GM21390 (cell line): ENCODE results near the gene LIMD2.

Experiments used
- ATAC-seq: cut with Tn5 transposase; IDR thresholded peaks from one replicate; pipeline ENCODE4 v1.9.1; 2021; ENCODE audit not compliant: unreplicated experiment

The LIMD2 gene

GRCh38 chr17:63701868-63702720 is 2.2 kb upstream of the LIMD2 start:
- no peak for ATAC-seq

- ATAC-seq, result no peak
Observed at GRCh38 chr17:63701456-63701820, 1.5 kb upstream of the LIMD2 start.

GRCh38 chr17:63700528-63701455 is 867 bp upstream of the LIMD2 start:
- ATAC-seq, result no peak

DNA sequence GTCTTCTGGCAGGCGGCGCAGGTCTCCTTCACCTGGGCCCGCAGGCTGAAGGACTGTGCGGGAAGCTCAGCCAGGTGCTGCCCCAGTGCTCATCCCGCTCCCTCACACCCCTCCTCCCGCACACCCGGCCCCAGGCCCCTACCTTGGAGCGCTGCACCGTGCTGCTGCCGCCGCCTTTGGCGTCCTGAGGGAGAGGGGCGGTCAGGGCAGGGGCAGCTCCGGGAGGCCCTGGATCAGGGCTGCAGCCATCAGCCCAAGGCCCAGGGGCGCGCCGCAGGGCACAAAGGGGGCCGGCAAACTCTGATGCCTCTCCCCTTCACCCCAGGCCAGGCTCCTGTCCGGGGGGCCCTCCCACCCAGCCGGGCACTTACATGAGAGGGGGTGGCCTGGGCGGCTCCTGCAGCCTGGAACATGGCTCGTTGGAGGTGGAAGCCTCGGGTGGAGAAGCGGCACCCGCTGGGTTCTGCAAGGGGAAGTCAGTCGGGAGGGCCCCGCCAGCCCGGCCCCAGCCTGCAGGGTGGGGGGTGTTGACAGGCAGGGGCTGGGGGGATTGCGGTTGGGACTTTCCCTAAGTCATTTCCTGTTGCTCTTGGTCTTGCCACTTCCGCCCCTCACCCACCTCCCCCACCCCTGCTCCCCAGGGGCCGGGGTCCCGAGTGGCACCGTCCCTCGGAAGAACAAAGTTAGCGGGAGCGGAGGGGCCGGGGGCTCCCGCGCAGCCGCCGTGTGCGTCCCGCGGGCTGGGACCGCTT is 863 bp downstream of the LIMD2 start:
- ATAC-seq, result peak; percentile 24

GRCh38 chr17:63698381-63698885 is 1.5 kb downstream of the LIMD2 start:
- ATAC-seq, result no peak

GRCh38 chr17:63697341-63698286 is 2.3 kb downstream of the LIMD2 start:
- ATAC-seq, result peak; percentile 31

DNA sequence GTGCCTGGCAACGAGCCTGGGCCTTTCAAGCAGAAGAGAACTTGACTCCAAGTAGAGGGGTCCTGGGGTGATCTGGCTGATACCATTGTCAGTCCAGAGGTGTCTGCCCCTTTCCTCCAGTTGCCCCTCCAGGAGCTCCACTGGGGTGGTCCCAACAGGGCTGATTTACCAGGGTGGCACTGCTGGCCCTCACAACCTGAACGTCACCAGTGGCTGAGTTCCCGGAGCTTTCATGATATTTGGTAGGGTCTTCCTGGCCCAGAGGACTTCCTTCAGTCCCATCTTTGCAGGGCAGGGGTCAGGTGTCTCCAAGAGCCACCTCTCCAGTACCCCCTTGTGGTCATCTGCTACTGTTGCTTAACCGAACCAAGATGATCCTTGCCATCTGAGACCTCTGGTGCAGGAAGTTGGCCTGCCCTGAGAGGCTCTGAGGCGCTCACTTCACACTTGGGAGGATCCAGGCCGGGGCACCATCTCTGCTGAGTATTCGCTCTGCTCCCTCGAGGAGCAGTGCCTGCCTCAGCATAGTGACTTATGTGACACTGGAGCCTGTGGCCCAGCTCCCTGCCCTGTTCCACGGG is 3.5 kb downstream of the LIMD2 start:
- no peak for ATAC-seq

- no peak for ATAC-seq
Observed at GRCh38 chr17:63695889-63696288, 4.0 kb downstream of the LIMD2 start.

DNA sequence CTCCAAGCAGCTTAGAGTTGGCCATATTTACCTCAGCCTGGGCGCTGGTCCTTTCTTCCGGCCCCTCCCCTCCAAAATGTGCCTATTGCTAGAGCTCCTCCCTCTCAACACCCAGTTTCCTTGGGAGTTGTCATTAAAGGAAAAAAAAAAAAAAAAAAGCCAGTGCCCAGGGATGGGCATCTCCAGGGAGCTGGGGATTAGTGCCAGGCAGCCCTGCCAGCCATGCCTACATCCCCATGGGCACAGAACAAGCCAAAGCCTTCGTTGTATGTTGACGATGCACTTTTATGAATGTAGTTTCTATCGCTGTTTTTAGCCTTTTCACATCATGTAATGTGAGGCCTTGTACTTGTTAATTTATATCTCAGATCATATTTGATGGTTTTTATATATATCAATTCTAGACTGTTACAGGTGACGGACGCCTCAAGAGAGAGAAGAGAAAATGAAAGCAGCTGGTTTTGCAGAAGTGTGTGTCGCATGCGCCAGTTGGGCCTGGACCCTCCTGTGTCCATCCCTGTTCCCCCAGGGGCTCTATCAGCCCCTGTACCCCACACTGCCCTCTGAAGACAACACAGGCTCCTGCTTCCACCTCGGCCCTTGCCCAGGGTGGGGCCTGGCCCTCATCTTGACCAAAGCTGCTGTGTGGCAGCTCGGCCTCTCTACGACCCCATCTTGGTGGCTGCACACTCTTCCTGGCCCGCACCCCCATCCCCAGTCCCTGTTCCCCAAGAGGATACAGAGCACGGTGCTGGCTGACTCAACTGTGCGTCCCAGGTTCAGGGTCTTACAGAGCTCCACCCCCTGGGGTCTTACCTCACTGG is 4.8 kb downstream of the LIMD2 start:
- no peak for ATAC-seq

- no peak for ATAC-seq
Observed at GRCh38 chr17:63694229-63694949, 5.5 kb downstream of the LIMD2 start.

DNA sequence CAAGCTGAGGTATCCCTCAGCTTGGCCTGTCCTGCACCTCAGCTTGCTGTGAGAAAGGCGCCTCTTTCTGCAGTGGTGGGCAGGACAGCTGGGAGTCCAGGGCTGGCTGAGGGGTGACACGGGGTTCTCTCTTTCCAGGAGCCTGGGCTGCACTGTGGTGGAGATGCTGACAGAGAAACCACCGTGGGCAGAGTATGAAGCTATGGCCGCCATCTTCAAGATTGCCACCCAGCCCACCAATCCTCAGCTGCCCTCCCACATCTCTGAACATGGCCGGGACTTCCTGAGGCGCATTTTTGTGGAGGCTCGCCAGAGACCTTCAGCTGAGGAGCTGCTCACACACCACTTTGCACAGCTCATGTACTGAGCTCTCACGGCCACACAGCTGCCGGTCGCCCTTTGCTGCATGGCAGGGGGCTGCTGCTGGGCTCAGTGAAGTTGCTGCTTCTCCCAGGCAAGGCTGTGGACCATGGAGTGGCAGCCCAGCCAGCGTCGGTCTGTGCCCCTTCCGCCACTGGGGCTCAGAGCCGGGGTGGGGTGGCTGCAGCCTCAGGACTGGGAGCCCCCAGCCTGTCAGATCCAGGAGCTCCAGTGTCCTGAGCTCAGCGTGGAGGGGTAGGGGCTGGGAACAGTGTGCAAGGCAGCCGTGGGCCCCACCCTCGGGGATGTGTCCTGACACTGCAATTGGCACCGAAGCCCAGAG is 6.4 kb downstream of the LIMD2 start:
- ATAC-seq, result no peak

DNA sequence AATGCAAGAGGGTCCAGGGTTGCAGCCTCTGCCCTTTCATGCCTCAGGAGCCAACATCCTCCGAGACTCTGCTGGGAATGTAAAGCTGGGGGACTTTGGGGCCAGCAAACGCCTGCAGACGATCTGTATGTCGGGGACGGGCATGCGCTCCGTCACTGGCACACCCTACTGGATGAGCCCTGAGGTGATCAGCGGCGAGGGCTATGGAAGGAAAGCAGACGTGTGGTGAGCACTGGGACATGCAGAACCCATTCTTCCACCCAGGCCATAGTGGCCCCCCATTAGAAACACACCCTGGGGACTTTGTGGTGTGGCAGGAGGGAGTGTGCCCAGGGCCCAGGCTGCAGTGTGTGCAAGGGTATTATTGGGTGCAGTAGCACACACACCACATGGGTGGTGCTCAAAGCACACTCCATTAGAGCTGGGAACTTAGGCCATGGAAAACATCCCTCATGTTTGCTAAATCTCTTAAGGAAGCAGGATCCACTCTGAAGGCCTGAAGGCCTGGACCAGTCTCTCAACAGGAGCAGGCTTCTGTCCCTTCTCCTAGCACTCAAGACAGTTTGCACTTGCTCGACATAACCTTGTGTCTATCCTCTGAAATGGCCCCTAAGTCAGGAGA is 7.6 kb downstream of the LIMD2 start:
- no peak for ATAC-seq

GRCh38 chr17:63689479-63689878 is 10.4 kb downstream of the LIMD2 start:
- ATAC-seq, result no peak

GRCh38 chr17:63688396-63689020 is 11.4 kb downstream of the LIMD2 start:
- ATAC-seq, result no peak

DNA sequence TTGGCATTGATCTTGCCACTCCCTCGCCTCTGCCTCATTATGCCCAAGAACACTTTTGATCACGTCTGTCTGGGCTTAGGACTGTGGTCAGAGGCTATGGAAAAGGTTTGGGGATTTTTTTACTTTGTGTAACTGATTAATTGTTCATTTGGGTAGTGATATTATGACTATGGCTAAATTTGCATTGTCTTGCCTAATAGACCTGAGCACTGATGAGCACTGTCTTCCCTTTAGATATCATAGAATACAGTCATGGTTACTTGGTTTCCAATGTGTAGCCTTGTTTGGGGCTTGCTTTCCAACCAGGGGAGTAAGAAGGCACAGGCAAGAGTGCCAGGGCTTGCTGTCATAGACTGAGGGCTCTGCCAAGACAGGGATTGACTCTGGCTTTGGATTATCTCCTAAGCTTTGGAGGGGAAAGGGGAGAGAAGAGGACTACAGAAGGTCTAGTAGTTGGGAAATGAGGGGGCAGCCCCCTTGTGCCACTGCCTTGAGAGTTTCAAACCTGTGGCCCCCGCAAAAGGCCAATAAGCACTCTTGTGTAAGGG is 13.7 kb downstream of the LIMD2 start:
- ATAC-seq, result no peak

DNA sequence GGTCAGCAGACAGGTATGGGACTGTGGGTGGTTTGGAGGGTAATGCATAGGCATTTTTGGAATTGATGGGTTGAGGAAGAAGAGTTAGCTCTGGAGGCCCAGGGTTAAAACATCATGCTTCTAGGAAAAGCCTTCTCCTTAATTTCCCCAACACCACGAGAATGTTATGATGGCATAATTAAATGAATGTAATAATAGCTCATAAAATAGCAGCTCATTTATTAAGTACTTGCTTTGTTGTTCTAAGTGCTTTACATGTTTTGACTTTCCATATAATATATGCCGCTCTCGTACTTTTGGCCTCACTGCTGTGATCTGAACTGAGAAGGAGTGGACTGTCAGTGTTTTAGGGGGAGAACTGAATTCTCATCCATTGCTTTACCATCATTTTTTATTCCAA is 14.3 kb downstream of the LIMD2 start:
- ATAC-seq, result no peak
